ENCODE results near the gene PPP1R1C. TPM values are rescaled to one million over a fixed set of nuclear protein-coding genes. Genes with fewer than 3 reads are reported as not detected.

The PPP1R1C gene
- total RNA-seq, 1 experiment from 2014 or later, result 3.4 TPM

DNA sequence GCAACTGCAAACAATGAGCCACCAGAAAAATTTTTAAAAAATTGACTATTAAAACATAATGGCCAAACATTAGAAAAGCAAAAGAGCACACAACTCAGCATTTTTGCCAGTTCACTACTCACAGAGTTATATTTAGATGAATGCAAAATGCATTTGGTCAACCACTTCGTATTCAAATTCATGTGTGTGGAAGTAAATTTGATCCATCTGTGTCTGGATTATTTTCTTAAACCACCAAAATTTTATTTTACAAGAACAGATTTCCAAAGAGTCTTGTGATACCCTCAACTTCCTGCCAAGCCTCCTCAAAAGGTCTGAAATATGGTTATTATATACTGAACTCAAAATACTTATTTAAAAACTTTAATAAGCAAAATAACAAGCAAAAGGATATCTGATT is 57.4 kb downstream of the PPP1R1C start:
- Mint-ChIP-seq H3K4me3 (no peak overlapping the region), H3K36me3 (no peaks in the 10 kb centered on the region), H3K9me3 (no peaks in the 10 kb centered on the region), H3K27me3 (ENCODE audit: low read depth) (no peaks in the 10 kb centered on the region), H3K27ac (no peak overlapping the region), H3K4me1 (no peaks in the 10 kb centered on the region)
- TF ChIP-seq, protein P1, sequence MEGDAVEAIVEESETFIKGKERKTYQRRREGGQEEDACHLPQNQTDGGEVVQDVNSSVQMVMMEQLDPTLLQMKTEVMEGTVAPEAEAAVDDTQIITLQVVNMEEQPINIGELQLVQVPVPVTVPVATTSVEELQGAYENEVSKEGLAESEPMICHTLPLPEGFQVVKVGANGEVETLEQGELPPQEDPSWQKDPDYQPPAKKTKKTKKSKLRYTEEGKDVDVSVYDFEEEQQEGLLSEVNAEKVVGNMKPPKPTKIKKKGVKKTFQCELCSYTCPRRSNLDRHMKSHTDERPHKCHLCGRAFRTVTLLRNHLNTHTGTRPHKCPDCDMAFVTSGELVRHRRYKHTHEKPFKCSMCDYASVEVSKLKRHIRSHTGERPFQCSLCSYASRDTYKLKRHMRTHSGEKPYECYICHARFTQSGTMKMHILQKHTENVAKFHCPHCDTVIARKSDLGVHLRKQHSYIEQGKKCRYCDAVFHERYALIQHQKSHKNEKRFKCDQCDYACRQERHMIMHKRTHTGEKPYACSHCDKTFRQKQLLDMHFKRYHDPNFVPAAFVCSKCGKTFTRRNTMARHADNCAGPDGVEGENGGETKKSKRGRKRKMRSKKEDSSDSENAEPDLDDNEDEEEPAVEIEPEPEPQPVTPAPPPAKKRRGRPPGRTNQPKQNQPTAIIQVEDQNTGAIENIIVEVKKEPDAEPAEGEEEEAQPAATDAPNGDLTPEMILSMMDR (IDR thresholded peaks at IDR 0.05), result no peak
- no peak for TF ChIP-seq RORB (CRISPR knock-in tag; IDR thresholded peaks at IDR 0.05)
- TF ChIP-seq ZNF219 (CRISPR knock-in tag; IDR thresholded peaks at IDR 0.05; ENCODE audit: borderline replicate concordance), result no peak
- ChIA-PET POLR2A (no interaction called here), CTCF (no interaction called here)
- ATAC-seq (no peak), DNase-seq (ENCODE audit: low spot score) (no peak)

DNA sequence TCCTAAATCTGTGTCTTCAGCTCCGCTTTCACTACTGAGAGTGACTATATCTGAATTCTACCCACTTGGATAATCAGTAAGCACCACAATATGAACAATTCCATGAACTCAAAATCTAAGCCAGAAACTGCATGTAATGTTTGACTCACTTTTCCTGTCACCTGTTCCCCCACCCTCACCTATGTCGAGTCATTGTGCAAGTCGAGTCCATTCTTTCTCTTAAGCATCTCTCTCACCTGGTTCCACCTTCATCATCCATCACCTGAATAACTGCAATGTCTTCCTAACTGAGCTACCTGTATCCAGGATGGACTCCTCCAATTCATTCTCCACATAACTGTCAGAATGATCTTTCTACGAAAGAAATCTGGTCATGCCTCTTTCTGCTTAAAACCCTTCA is 58.2 kb downstream of the PPP1R1C start:
- H3K9me3 Mint-ChIP-seq, result no peaks in the 10 kb centered on the region
- no peak for ATAC-seq
- no peak overlapping the region for H3K27ac Mint-ChIP-seq
- TF ChIP-seq ESRRA (CRISPR knock-in tag; IDR thresholded peaks at IDR 0.05; ENCODE audit: borderline replicate concordance) (no peak), STAT6 (CRISPR knock-in tag; conservative IDR thresholded peaks at IDR 0.05; ENCODE audit: low read depth) (no peak), GABPB1 (CRISPR knock-in tag; IDR thresholded peaks at IDR 0.05) (no peak), SMAD4 (CRISPR knock-in tag; IDR thresholded peaks at IDR 0.05) (no peak), ZNF219 (CRISPR knock-in tag; IDR thresholded peaks at IDR 0.05; ENCODE audit: borderline replicate concordance) (no peak)
- TF ChIP-seq, protein P1 (IDR thresholded peaks at IDR 0.05), result no peak
- no peak overlapping the region for H3K4me3 Mint-ChIP-seq
- no peaks in the 10 kb centered on the region for H3K36me3 Mint-ChIP-seq
- POLR2A ChIA-PET, result no interaction called here
- no peaks in the 10 kb centered on the region for H3K4me1 Mint-ChIP-seq
- DNase-seq (ENCODE audit: low spot score), result no peak
- no peaks in the 10 kb centered on the region for H3K27me3 Mint-ChIP-seq (ENCODE audit: low read depth)
- CTCF ChIA-PET, result no interaction called here

- ATAC-seq (no peak), DNase-seq (ENCODE audit: low spot score) (no peak)
- Mint-ChIP-seq H3K4me1 (peaks cover 9% of the 10 kb centered on the region), H3K27me3 (ENCODE audit: low read depth) (no peaks in the 10 kb centered on the region), H3K36me3 (no peaks in the 10 kb centered on the region), H3K9me3 (no peaks in the 10 kb centered on the region), H3K4me3 (no peak overlapping the region), H3K27ac (no peak overlapping the region)
- ChIA-PET POLR2A (no interaction called here), CTCF (no interaction called here)
- TF ChIP-seq, protein P2, sequence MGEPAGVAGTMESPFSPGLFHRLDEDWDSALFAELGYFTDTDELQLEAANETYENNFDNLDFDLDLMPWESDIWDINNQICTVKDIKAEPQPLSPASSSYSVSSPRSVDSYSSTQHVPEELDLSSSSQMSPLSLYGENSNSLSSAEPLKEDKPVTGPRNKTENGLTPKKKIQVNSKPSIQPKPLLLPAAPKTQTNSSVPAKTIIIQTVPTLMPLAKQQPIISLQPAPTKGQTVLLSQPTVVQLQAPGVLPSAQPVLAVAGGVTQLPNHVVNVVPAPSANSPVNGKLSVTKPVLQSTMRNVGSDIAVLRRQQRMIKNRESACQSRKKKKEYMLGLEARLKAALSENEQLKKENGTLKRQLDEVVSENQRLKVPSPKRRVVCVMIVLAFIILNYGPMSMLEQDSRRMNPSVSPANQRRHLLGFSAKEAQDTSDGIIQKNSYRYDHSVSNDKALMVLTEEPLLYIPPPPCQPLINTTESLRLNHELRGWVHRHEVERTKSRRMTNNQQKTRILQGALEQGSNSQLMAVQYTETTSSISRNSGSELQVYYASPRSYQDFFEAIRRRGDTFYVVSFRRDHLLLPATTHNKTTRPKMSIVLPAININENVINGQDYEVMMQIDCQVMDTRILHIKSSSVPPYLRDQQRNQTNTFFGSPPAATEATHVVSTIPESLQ (CRISPR knock-in tag; IDR thresholded peaks at IDR 0.05), result no peak
- TF ChIP-seq TP53 (CRISPR knock-in tag; IDR thresholded peaks at IDR 0.05), result no peak
- TF ChIP-seq, protein P3, sequence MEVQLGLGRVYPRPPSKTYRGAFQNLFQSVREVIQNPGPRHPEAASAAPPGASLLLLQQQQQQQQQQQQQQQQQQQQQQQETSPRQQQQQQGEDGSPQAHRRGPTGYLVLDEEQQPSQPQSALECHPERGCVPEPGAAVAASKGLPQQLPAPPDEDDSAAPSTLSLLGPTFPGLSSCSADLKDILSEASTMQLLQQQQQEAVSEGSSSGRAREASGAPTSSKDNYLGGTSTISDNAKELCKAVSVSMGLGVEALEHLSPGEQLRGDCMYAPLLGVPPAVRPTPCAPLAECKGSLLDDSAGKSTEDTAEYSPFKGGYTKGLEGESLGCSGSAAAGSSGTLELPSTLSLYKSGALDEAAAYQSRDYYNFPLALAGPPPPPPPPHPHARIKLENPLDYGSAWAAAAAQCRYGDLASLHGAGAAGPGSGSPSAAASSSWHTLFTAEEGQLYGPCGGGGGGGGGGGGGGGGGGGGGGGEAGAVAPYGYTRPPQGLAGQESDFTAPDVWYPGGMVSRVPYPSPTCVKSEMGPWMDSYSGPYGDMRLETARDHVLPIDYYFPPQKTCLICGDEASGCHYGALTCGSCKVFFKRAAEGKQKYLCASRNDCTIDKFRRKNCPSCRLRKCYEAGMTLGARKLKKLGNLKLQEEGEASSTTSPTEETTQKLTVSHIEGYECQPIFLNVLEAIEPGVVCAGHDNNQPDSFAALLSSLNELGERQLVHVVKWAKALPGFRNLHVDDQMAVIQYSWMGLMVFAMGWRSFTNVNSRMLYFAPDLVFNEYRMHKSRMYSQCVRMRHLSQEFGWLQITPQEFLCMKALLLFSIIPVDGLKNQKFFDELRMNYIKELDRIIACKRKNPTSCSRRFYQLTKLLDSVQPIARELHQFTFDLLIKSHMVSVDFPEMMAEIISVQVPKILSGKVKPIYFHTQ (CRISPR knock-in tag; IDR thresholded peaks at IDR 0.05), result no peak
- TF ChIP-seq ELF4 (CRISPR knock-in tag; IDR thresholded peaks at IDR 0.05; ENCODE audit: low read depth), result no peak
- TF ChIP-seq, protein P4, sequence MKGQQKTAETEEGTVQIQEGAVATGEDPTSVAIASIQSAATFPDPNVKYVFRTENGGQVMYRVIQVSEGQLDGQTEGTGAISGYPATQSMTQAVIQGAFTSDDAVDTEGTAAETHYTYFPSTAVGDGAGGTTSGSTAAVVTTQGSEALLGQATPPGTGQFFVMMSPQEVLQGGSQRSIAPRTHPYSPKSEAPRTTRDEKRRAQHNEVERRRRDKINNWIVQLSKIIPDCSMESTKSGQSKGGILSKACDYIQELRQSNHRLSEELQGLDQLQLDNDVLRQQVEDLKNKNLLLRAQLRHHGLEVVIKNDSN (CRISPR knock-in tag; IDR thresholded peaks at IDR 0.05), result no peak
- TF ChIP-seq ZNF219 (CRISPR knock-in tag; IDR thresholded peaks at IDR 0.05; ENCODE audit: borderline replicate concordance), result no peak
- TF ChIP-seq MLX (CRISPR knock-in tag; IDR thresholded peaks at IDR 0.05), result no peak
- no peak for TF ChIP-seq KAT7 (CRISPR knock-in tag; IDR thresholded peaks at IDR 0.05; ENCODE audit: borderline replicate concordance)
- no peak for TF ChIP-seq CREM (CRISPR knock-in tag; IDR thresholded peaks at IDR 0.05)
- TF ChIP-seq, protein P5, sequence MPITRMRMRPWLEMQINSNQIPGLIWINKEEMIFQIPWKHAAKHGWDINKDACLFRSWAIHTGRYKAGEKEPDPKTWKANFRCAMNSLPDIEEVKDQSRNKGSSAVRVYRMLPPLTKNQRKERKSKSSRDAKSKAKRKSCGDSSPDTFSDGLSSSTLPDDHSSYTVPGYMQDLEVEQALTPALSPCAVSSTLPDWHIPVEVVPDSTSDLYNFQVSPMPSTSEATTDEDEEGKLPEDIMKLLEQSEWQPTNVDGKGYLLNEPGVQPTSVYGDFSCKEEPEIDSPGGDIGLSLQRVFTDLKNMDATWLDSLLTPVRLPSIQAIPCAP (CRISPR knock-in tag; IDR thresholded peaks at IDR 0.05), result no peak
- TF ChIP-seq FOXP1 (CRISPR knock-in tag; IDR thresholded peaks at IDR 0.05; ENCODE audit: borderline replicate concordance), result no peak
These were observed 61.9 kb downstream of the PPP1R1C start for GRCh38 chr2:182047544-182047943.
